Stomach (tissue), 9 donors: ENCODE measurements around the gene ATP5F1D. TPM values are rescaled to one million over a fixed set of nuclear protein-coding genes. Genes with fewer than 3 reads are reported as not detected.

Source experiments
- DNase-seq, 2 donors: peaks; one replicate each; pipeline versions ENCODE4 v3.0.0 to v3.0.0-alpha.2; 2013 to 2019
- H3K27ac ChIP-seq, 5 donors: fragments of 200-600 bp in 4 of 5; sonication (generic) in 4 of 5; one replicate each; pipeline ENCODE4 v1.5.1; 2013 to 2019; ENCODE audit warnings: mild to moderate bottlenecking in 1 of 5, moderate library complexity in 1 of 5
- H3K27me3 ChIP-seq, 3 donors: fragments of 200-600 bp; sonication (generic); one replicate each; pipeline ENCODE4 v1.5.1; 2017 to 2019; ENCODE audit warnings: mixed run types in 1 of 3
- H3K36me3 ChIP-seq, 4 donors: fragments of 200-600 bp; sonication (generic); 1 replicate in 3 of 4; 2 replicates in 1 of 4; pipeline ENCODE4 v1.5.1; 2016 to 2019
- H3K4me1 ChIP-seq, 4 donors: fragments of 200-600 bp; sonication (generic); one replicate each; pipeline ENCODE4 v1.5.1; 2016 to 2019
- H3K4me3 ChIP-seq, 4 donors: fragments of 200-600 bp; sonication (generic) in 3 of 4; one replicate each; pipeline ENCODE4 v1.5.1; 2016 to 2019; ENCODE audit warnings: mild to moderate bottlenecking in 1 of 4
- H3K9me3 ChIP-seq, 4 donors: fragments of 200-600 bp; sonication (generic); one replicate each; pipeline ENCODE4 v1.5.1; 2016 to 2019
- EP300 ChIP-seq: sonication (generic); formaldehyde crosslinking; IDR thresholded peaks from one replicate; pipeline ENCODE4 v1.6.1; 2017; ENCODE audit warnings: antibody characterized with exemption
- POLR2A ChIP-seq, 4 donors: fragments of 450-650 bp; IDR thresholded peaks; one replicate each; pipeline ENCODE4 v1.6.1; 2016; ENCODE audit warnings: antibody characterized with exemption in 4 of 4, control low read depth in 2 of 4, mild to moderate bottlenecking in 1 of 4, moderate library complexity in 1 of 4
- POLR2AphosphoS5 ChIP-seq, 3 donors: sonication (generic); formaldehyde crosslinking; IDR thresholded peaks; one replicate each; pipeline ENCODE4 v1.6.1; 2016; ENCODE audit warnings: antibody characterized with exemption in 3 of 3
- WGBS, 5 donors: extraction: QIAGEN DNeasy Blood & Tissue Kit in 3 of 5; methylation state at CpG; one replicate each; pipeline versions ENCODE4 v1.1.5 to v1.1.7; 2013 to 2018; 5-methylcytosine and 5-hydroxymethylcytosine counted together
- intact Hi-C: fragments of 100-400 bp; cut with DNase I; formaldehyde crosslinking; loops from one replicate; pipeline ENCODE4 v1.15.1; 2023; ENCODE audit warnings: low total_unique reads
- polyA plus RNA-seq, 3 donors: library from polyadenylated mRNA; stranded (reverse); fragments of 200-250 nt; gene quantifications; one replicate each; pipeline ENCODE4 v1.2.3, GENCODE V29; 2013
- total RNA-seq, 5 donors: library from RNA; depleted of rRNA; stranded (reverse); fragments of >200 nt; gene quantifications; one replicate each; pipeline versions ENCODE4 v1.1.0 to v1.2.3, GENCODE V29; 2014 to 2016
- TF ChIP-seq, protein P1 (sequence below), 7 experiments: fragments of 450-650 bp in 4 of 7; fragments of 200-600 bp in 3 of 7; sonication (generic) in 3 of 7; IDR thresholded peaks; one replicate each; pipeline ENCODE4 v1.5.1; 2016 to 2019; ENCODE audit warnings: antibody characterized with exemption in 7 of 7, control low read depth in 2 of 7, mild to moderate bottlenecking in 1 of 7
- donor health status: healthy with polysubstance abuse.
- donor health status: Bipolar disorder and iron deficiency.
- donor health status: healthy.

ATP5F1D gene
- total and polyA plus RNA-seq, 8 donors, result 26.4 to 905 (median 272) TPM

DNA sequence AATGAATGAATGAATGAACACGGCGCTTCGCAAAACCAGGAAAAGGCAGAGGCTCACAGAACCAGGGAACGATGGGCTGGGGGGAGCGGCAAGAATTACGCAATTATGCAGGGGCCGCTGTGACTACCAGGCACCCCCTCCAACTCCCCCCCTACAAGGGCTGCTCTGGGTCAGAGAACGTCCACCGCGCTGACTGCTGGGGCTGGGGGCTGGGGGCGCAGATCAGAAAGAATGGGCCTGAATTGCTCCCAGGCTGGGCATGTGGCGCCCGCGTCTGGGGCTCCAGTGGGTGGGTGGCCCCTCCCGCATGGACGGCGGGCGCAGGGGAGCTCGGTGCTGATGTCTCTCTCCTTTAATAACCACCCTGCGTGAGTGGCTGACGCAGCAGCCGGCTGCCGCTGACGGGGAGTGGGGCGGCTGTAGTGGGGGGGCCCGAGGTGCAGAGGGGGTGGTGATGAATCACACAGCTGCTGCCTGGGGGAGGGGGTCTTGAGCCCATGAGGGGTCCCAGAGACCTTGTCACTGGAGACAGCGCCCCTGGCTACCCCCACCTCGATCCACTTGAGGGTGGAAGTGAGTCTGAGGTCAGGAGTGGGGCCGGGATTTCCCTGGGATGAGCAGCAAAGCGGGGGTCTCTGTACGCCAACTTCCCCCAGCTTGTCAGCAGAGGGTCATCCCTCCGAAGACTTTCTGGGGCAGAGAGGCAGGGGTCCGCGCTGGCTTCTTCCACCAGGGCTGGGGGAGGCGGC lies 26.1 kb downstream of the ATP5F1D start:
- intact Hi-C loops, result loop anchor here (2.0 kb wide), 1 partner anchor 23 kb away; no protein-coding TSS in a partner anchor
- no peaks in the 10 kb centered on the region for H3K27me3 ChIP-seq
- DNase-seq, result peak in 1 of 2 donors; percentile 71
- TF ChIP-seq, protein P1, sequence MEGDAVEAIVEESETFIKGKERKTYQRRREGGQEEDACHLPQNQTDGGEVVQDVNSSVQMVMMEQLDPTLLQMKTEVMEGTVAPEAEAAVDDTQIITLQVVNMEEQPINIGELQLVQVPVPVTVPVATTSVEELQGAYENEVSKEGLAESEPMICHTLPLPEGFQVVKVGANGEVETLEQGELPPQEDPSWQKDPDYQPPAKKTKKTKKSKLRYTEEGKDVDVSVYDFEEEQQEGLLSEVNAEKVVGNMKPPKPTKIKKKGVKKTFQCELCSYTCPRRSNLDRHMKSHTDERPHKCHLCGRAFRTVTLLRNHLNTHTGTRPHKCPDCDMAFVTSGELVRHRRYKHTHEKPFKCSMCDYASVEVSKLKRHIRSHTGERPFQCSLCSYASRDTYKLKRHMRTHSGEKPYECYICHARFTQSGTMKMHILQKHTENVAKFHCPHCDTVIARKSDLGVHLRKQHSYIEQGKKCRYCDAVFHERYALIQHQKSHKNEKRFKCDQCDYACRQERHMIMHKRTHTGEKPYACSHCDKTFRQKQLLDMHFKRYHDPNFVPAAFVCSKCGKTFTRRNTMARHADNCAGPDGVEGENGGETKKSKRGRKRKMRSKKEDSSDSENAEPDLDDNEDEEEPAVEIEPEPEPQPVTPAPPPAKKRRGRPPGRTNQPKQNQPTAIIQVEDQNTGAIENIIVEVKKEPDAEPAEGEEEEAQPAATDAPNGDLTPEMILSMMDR (IDR thresholded peaks at IDR 0.05), result no peak
- TF ChIP-seq POLR2AphosphoS5 (IDR thresholded peaks at IDR 0.05), result no peak
- no peak for TF ChIP-seq EP300
- TF ChIP-seq POLR2A (IDR thresholded peaks at IDR 0.05), result no peak
- H3K4me3 ChIP-seq, result peak overlapping the region in 2 of 4 donors; percentile 46 to 61
- H3K27ac ChIP-seq, result peak overlapping the region in 4 of 5 donors; percentile 92 to 100 (median 98)
- peaks cover 74 to 89% (median 84%) of the 10 kb centered on the region in 4 donors for H3K4me1 ChIP-seq
- H3K36me3 ChIP-seq, result peaks cover 19 to 22% (median 20%) of the 10 kb centered on the region in 4 donors
- no peaks in the 10 kb centered on the region for H3K9me3 ChIP-seq
- 28 to 49% (median 37%) methylated on average over 16 to 35 of the region's 35 CpGs for WGBS, 5 donors

DNA sequence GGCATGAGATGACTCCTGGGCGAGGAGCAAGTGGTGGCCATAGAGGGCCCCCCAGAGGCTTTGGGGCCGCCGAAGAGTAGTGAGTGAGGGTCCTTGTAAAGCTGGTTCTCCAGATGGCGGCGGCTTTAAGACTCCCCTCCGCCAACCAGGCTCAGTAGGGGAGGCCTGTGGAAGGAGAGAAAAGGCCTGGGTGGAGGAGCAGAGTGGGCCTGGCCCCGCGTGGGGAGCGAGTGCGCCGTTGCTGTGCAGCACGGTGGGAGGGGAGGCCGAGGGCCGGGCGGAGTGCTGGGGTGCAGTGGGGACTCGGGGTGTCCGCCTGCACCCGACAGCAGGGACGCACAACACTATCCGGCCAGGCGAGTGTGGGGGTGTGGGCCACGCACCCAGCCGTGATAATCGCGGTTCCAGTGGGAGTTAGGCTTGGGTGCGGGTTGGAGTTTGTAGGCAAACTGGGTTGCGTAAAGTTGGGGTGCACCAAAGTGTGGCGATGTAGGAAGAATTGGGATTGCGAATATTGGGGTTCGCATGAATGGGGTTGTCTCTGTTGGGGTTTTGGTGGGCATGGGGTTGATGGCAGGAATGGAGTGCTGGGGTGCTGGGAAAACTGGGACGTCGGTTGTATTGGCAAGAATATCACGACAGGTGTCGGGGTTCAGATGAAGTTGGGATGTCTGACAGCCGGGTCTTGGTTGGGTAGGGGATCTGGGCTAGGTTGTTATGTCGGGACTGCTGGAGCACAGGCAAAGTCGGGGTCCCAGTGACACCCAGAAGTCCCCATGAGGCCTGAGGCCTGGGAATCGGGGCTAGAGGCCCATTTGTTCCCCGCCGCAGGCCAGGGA lies 26.9 kb downstream of the ATP5F1D start:
- 52 to 57% (median 53%) methylated on average over 35 to 40 of the region's 40 CpGs for WGBS, 5 donors
- intact Hi-C loops, result no loop called here
- Histone ChIP-seq H3K4me3 (peak overlapping the region in 3 of 4 donors; percentile 62 to 88 (median 83)), H3K36me3 (peaks cover 27 to 30% (median 28%) of the 10 kb centered on the region in 4 donors), H3K27me3 (no peaks in the 10 kb centered on the region), H3K27ac (peak overlapping the region; percentile 92 to 100 (median 100)), H3K9me3 (no peaks in the 10 kb centered on the region), H3K4me1 (peaks cover 75 to 89% (median 84%) of the 10 kb centered on the region in 4 donors)
- TF ChIP-seq POLR2AphosphoS5 (IDR thresholded peaks at IDR 0.05) (no peak), POLR2A (IDR thresholded peaks at IDR 0.05) (no peak)
- TF ChIP-seq, protein P1 (IDR thresholded peaks at IDR 0.05), result no peak
- DNase-seq, result peak in 1 of 2 donors; percentile 50

DNA sequence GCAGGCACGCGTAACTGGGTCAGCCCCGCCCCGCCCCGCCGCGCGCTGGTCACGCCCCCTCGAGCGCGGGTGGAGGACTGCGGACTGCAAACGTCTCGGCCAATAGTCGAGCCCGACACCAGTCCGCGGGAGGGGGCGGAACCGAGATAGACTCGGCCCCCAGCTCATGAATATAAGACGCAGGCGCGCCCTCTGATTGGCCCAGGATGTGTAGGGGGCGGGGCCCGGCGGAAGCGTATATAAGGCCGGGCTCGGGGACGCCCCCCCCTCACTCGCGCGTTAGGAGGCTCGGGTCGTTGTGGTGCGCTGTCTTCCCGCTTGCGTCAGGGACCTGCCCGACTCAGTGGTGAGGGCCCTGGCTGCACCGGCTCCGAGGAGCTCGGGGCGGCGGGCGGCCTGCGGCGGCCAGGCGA lies 27.5 kb downstream of the ATP5F1D start, which contains the start of gene CIRBP:
TSS of gene CIRBP (plus strand) at position 268 of the 413 bp plus-strand sequence. CDS start 1,602 bp downstream, outside the sequence.
- 0 to 1% (median 0%) methylated on average over 6 to 50 of the region's 50 CpGs for WGBS, 5 donors
- Histone ChIP-seq H3K36me3 (peaks cover 34 to 37% (median 34%) of the 10 kb centered on the region in 4 donors), H3K27ac (peak within 1 kb of the TSS; percentile 92 to 100 (median 100)), H3K4me3 (peak within 1 kb of the TSS; percentile 62 to 88 (median 82)), H3K27me3 (no peaks in the 10 kb centered on the region), H3K9me3 (no peaks in the 10 kb centered on the region), H3K4me1 (peaks cover 80 to 89% (median 87%) of the 10 kb centered on the region in 4 donors)
- peak; percentile 100 for DNase-seq
- intact Hi-C loops, result no loop called here
- no peak for TF ChIP-seq EP300
- peak in 2 of 4 donors; percentile 77 to 91 for TF ChIP-seq POLR2A (IDR thresholded peaks at IDR 0.05)
- TF ChIP-seq, protein P1 (IDR thresholded peaks at IDR 0.05), result peak in 1 of 7 experiments; percentile 22
- peak; percentile 67 to 99 (median 99) for TF ChIP-seq POLR2AphosphoS5 (IDR thresholded peaks at IDR 0.05)
